Fibroblast of lung (primary cell): ENCODE measurements around the gene ACRBP. TPM values are rescaled to one million over a fixed set of nuclear protein-coding genes. Genes with fewer than 3 reads are reported as not detected.

Experiments used
- DNase-seq, 2 donors: peaks; one replicate each; pipeline versions ENCODE4 v3.0.0 to v3.0.0-alpha.2; 2010; ENCODE audit warnings: low read depth in 2 of 2
- H2AFZ ChIP-seq: 2 replicates; pipeline ENCODE4 v1.5.1; 2012; ENCODE audit warnings: low read length, control low read depth, inconsistent platforms
- H3K27ac ChIP-seq: 2 replicates; pipeline ENCODE4 v1.5.1; 2011; ENCODE audit warnings: low read length, control low read depth; ENCODE audit not compliant: insufficient read depth
- H3K27me3 ChIP-seq: 2 replicates; pipeline ENCODE4 v1.5.1; 2011; ENCODE audit warnings: mild to moderate bottlenecking, low read length; ENCODE audit not compliant: control insufficient read depth, insufficient read depth
- H3K36me3 ChIP-seq: 2 replicates; pipeline ENCODE4 v1.5.1; 2011; ENCODE audit warnings: low read length; ENCODE audit not compliant: control insufficient read depth, insufficient read depth
- H3K4me1 ChIP-seq: 2 replicates; pipeline ENCODE4 v1.5.1; 2011; ENCODE audit warnings: low read length; ENCODE audit not compliant: control insufficient read depth, insufficient read depth; ENCODE audit errors: extremely low read depth
- H3K4me2 ChIP-seq: 2 replicates; pipeline ENCODE4 v1.5.1; 2011; ENCODE audit warnings: low read length, control low read depth; ENCODE audit not compliant: insufficient read depth; ENCODE audit errors: extremely low read depth
- H3K4me3 ChIP-seq, 4 experiments: fragments of 200-600 bp in 1 of 4; sonication (generic) in 1 of 4; replicated peaks in 1 of 4; 2 replicates each; pipeline ENCODE4 v1.5.1; 2011 to 2016; ENCODE audit warnings: low read length in 4 of 4, low read depth in 3 of 4, mild to moderate bottlenecking in 3 of 4, control low read depth in 2 of 4, inconsistent platforms in 1 of 4, mixed read lengths in 1 of 4; ENCODE audit not compliant: insufficient read depth in 1 of 4; ENCODE audit errors: control extremely low read depth in 1 of 4
- H3K79me2 ChIP-seq: 2 replicates; pipeline ENCODE4 v1.5.1; 2012; ENCODE audit warnings: mild to moderate bottlenecking, low read length, inconsistent platforms; ENCODE audit not compliant: control insufficient read depth, insufficient read depth
- H3K9ac ChIP-seq: 2 replicates; pipeline ENCODE4 v1.5.1; 2011; ENCODE audit warnings: mild to moderate bottlenecking, low read length, control low read depth; ENCODE audit not compliant: insufficient read depth
- H3K9me3 ChIP-seq: 2 replicates; pipeline ENCODE4 v1.5.1; 2012; ENCODE audit warnings: low read depth, low read length; ENCODE audit not compliant: control insufficient read depth, insufficient read depth
- H4K20me1 ChIP-seq: 2 replicates; pipeline ENCODE4 v1.5.1; 2011; ENCODE audit warnings: low read length; ENCODE audit not compliant: control insufficient read depth, insufficient read depth; ENCODE audit errors: extremely low read depth
- EZH2 ChIP-seq: IDR thresholded peaks from 2 replicates; pipeline ENCODE4 v1.5.1; 2012; ENCODE audit warnings: low read length, control low read depth, mild to moderate bottlenecking; ENCODE audit errors: missing control alignments
- polyA plus RNA-seq, 2 donors: library from polyadenylated mRNA; depleted of rRNA in 1 of 2; stranded (reverse) in 1 of 2; unstranded in 1 of 2; fragments of >200 nt; gene quantifications; 2 replicates each; pipeline ENCODE4 v1.2.1, GENCODE V29; 2011 to 2012; ENCODE audit warnings: missing spikeins in 1 of 2
- total RNA-seq: library from RNA; depleted of rRNA; stranded (reverse); fragments of >200 nt; gene quantifications from 2 replicates; pipeline ENCODE4 v1.2.1, GENCODE V29; 2014
- TF ChIP-seq, protein P1 (sequence below), 2 donors: IDR thresholded peaks in 1 of 2; conservative IDR thresholded peaks in 1 of 2; 1 replicate in 1 of 2; 2 replicates in 1 of 2; pipeline ENCODE4 v1.5.1; 2011 to 2012; ENCODE audit warnings: low read length in 2 of 2, control low read depth in 1 of 2, inconsistent platforms in 1 of 2, low read depth in 1 of 2, mild to moderate bottlenecking in 1 of 2

ACRBP gene
- total and polyA plus RNA-seq, 2 donors (not counting 1 experiment from before 2014, with no cell fraction given) = 0.33 to 0.50 TPM

DNA sequence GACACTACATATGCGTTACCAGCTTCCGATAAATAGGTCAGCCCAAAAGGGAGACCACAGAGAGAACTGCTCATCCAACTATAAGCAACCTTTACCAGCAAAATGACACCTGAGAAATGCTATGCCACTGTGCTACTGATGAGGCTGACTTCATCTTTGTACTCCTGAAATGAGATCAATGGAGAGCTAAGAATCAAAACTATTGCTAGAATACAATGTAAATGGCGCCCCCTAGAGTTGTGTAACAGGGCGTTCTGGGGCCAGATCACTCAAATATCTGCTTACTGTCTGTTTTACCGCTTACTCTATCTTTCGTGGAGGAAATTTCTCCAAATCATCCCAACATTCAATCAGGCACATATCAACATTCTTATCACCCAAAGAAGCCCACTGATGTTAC is 37.4 kb upstream of the ACRBP start:
- no peak for TF ChIP-seq EZH2
- TF ChIP-seq, protein P1, sequence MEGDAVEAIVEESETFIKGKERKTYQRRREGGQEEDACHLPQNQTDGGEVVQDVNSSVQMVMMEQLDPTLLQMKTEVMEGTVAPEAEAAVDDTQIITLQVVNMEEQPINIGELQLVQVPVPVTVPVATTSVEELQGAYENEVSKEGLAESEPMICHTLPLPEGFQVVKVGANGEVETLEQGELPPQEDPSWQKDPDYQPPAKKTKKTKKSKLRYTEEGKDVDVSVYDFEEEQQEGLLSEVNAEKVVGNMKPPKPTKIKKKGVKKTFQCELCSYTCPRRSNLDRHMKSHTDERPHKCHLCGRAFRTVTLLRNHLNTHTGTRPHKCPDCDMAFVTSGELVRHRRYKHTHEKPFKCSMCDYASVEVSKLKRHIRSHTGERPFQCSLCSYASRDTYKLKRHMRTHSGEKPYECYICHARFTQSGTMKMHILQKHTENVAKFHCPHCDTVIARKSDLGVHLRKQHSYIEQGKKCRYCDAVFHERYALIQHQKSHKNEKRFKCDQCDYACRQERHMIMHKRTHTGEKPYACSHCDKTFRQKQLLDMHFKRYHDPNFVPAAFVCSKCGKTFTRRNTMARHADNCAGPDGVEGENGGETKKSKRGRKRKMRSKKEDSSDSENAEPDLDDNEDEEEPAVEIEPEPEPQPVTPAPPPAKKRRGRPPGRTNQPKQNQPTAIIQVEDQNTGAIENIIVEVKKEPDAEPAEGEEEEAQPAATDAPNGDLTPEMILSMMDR (conservative IDR thresholded peaks at IDR 0.05 in 1 of 2, IDR thresholded peaks at IDR 0.05 in 1 of 2; ENCODE audit: low read depth in 1 of 2, low read length in 2 of 2) = peak; percentile 35 to 56
- H4K20me1 ChIP-seq = no peaks in the 10 kb centered on the region
- peaks cover 79% of the 10 kb centered on the region for H3K79me2 ChIP-seq
- no peaks in the 10 kb centered on the region for H3K36me3 ChIP-seq
- H3K4me2 ChIP-seq = no peak overlapping the region
- no peaks in the 10 kb centered on the region for H3K27me3 ChIP-seq
- DNase-seq = peak in 1 of 2 donors; percentile 43
- H3K9ac ChIP-seq = no peak overlapping the region
- peaks cover 2% of the 10 kb centered on the region for H3K4me1 ChIP-seq
- H2AFZ ChIP-seq = no peak overlapping the region
- no peaks in the 10 kb centered on the region for H3K9me3 ChIP-seq
- no peak overlapping the region for H3K27ac ChIP-seq
- H3K4me3 ChIP-seq = no peak overlapping the region

DNA sequence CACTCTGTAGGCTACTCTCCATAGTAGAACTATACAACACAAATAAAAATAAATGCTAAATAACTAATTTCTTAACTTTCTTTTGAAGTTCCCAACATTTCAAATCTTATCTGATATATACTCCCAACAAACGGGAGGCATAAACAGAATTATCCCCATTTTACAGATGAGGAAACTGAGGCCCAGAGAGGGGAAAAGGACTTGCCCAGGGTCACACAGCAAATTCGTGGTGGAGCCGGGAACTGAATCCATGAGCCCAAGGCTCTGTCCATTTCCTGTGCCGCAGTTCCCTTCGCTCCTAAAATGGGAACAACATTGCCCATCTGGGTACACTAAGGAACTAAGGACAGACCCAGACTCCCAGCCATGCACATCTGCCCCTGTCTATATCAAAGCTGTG is 29.7 kb upstream of the ACRBP start:
- Histone ChIP-seq H3K79me2 (peaks cover 20% of the 10 kb centered on the region), H3K27ac (no peak overlapping the region), H3K4me1 (no peaks in the 10 kb centered on the region), H3K36me3 (peaks cover 23% of the 10 kb centered on the region), H4K20me1 (no peaks in the 10 kb centered on the region), H3K27me3 (no peaks in the 10 kb centered on the region), H3K4me3 (no peak overlapping the region), H2AFZ (no peak overlapping the region), H3K4me2 (no peak overlapping the region), H3K9ac (no peak overlapping the region), H3K9me3 (no peaks in the 10 kb centered on the region)
- no peak for DNase-seq
- TF ChIP-seq, protein P1 (conservative IDR thresholded peaks at IDR 0.05 in 1 of 2, IDR thresholded peaks at IDR 0.05 in 1 of 2; ENCODE audit: low read depth in 1 of 2, low read length in 2 of 2) = no peak
- TF ChIP-seq EZH2 = no peak

DNA sequence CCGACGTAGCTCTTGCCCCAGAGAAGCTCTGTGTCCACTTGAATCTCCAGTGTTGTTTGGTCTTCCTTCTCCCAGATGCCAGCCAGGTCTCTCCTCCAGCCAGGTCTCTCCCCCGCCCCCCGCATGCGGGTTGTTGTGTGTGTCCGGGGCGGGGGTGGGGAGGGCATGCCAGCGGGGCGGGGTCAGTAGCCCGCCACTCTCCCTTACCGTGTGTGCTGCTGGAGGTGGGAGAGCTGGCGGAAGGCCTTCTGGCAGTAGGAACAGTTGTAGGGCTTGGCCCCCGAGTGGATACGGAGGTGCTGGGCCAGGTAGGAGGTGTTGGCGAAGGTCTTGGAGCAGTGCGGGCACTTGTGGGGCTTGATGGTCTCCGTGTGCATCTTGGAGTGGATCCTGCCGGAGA is 24.9 kb upstream of the ACRBP start:
- DNase-seq = no peak
- Histone ChIP-seq H3K27ac (no peak overlapping the region), H4K20me1 (no peaks in the 10 kb centered on the region), H2AFZ (no peak overlapping the region), H3K36me3 (peaks cover 22% of the 10 kb centered on the region), H3K4me2 (no peak overlapping the region), H3K27me3 (no peaks in the 10 kb centered on the region), H3K4me3 (no peak overlapping the region), H3K9me3 (no peaks in the 10 kb centered on the region), H3K79me2 (no peaks in the 10 kb centered on the region), H3K4me1 (no peaks in the 10 kb centered on the region), H3K9ac (no peak overlapping the region)
- TF ChIP-seq, protein P1 (conservative IDR thresholded peaks at IDR 0.05 in 1 of 2, IDR thresholded peaks at IDR 0.05 in 1 of 2; ENCODE audit: low read depth in 1 of 2, low read length in 2 of 2) = no peak
- TF ChIP-seq EZH2 = no peak
